Prostate gland (tissue), 2 donors: ENCODE data around the gene FBXO33. TPM values are rescaled to one million over a fixed set of nuclear protein-coding genes. Genes with fewer than 3 reads are reported as not detected.

Experiments used
- DNase-seq: peaks from one replicate; pipeline ENCODE4 v3.0.0-alpha.2; 2019; ENCODE audit warnings: low spot score
- H3K27ac ChIP-seq, 2 donors: fragments of 200-600 bp; sonication (generic); 2 replicates each; pipeline ENCODE4 v1.5.1; 2017 to 2019
- H3K27me3 ChIP-seq: fragments of 200-600 bp; sonication (generic); replicated peaks from 2 replicates; pipeline ENCODE4 v1.5.1; 2019; ENCODE audit not compliant: insufficient read depth
- H3K36me3 ChIP-seq, 2 donors: fragments of 200-600 bp; sonication (generic); 1 replicate in 1 of 2; 2 replicates in 1 of 2; pipeline versions ENCODE4 v1.5.1 to v1.8.1; 2017 to 2019
- H3K4me1 ChIP-seq: fragments of 200-600 bp; sonication (generic); replicated peaks from 2 replicates; pipeline ENCODE4 v1.5.1; 2019
- H3K4me3 ChIP-seq, 2 donors: fragments of 200-600 bp; sonication (generic); 2 replicates each; pipeline ENCODE4 v1.5.1; 2017 to 2019
- H3K9me3 ChIP-seq: fragments of 200-600 bp; sonication (generic); 2 replicates; pipeline ENCODE4 v1.5.1; 2017
- POLR2A ChIP-seq: fragments of 450-650 bp; IDR thresholded peaks from one replicate; pipeline ENCODE4 v1.6.1; 2016; ENCODE audit warnings: antibody characterized with exemption, mild to moderate bottlenecking
- POLR2AphosphoS5 ChIP-seq: sonication (generic); formaldehyde crosslinking; IDR thresholded peaks from one replicate; pipeline ENCODE4 v1.6.1; 2017; ENCODE audit warnings: antibody characterized with exemption
- WGBS: methylation state at CpG from one replicate; pipeline ENCODE4 v1.1.5; 2018; 5-methylcytosine and 5-hydroxymethylcytosine counted together
- intact Hi-C: fragments of 100-400 bp; cut with DNase I; formaldehyde crosslinking; loops from one replicate; pipeline ENCODE4 v1.14.2; 2022
- total RNA-seq, 2 donors: library from RNA; depleted of rRNA; stranded (reverse); fragments of >200 nt; gene quantifications; one replicate each; pipeline ENCODE4 v1.1.0, GENCODE V29; 2016
- TF ChIP-seq, protein P1 (sequence below), 4 experiments: fragments of 200-600 bp in 2 of 4; fragments of 450-650 bp in 2 of 4; sonication (generic) in 2 of 4; IDR thresholded peaks; 1 replicate in 3 of 4; 2 replicates in 1 of 4; pipeline ENCODE4 v1.5.1; 2016 to 2019; ENCODE audit warnings: antibody characterized with exemption in 4 of 4, mild to moderate bottlenecking in 2 of 4, moderate library complexity in 2 of 4

FBXO33 gene
- total RNA-seq, 2 donors from 2014 or later, result 15.1 to 17.1 TPM

GRCh38 chr14:39426605-39427004 lies 5.6 kb downstream of the FBXO33 start:
- Histone ChIP-seq H3K27ac (no peak overlapping the region), H3K9me3 (no peaks in the 10 kb centered on the region), H3K4me1 (no peaks in the 10 kb centered on the region), H3K27me3 (no peaks in the 10 kb centered on the region), H3K4me3 (no peak overlapping the region), H3K36me3 (no peaks in the 10 kb centered on the region)
- intact Hi-C loops, result no loop called here
- TF ChIP-seq POLR2A (no peak), POLR2AphosphoS5 (no peak)
- TF ChIP-seq, protein P1, sequence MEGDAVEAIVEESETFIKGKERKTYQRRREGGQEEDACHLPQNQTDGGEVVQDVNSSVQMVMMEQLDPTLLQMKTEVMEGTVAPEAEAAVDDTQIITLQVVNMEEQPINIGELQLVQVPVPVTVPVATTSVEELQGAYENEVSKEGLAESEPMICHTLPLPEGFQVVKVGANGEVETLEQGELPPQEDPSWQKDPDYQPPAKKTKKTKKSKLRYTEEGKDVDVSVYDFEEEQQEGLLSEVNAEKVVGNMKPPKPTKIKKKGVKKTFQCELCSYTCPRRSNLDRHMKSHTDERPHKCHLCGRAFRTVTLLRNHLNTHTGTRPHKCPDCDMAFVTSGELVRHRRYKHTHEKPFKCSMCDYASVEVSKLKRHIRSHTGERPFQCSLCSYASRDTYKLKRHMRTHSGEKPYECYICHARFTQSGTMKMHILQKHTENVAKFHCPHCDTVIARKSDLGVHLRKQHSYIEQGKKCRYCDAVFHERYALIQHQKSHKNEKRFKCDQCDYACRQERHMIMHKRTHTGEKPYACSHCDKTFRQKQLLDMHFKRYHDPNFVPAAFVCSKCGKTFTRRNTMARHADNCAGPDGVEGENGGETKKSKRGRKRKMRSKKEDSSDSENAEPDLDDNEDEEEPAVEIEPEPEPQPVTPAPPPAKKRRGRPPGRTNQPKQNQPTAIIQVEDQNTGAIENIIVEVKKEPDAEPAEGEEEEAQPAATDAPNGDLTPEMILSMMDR (IDR thresholded peaks at IDR 0.05), result peak in 2 of 4 experiments; percentile 11 to 26
- 39% methylated on average over 7 of the region's 7 CpGs for WGBS
- DNase-seq, result no peak

- 78% methylated on average over 3 of the region's 3 CpGs for WGBS
- TF ChIP-seq, protein P1 (IDR thresholded peaks at IDR 0.05), result no peak
- TF ChIP-seq POLR2AphosphoS5 (no peak), POLR2A (no peak)
- no peaks in the 10 kb centered on the region for H3K4me1 ChIP-seq
- H3K27ac ChIP-seq, result no peak overlapping the region
- intact Hi-C loops, result no loop called here
- H3K36me3 ChIP-seq, result no peaks in the 10 kb centered on the region
- H3K27me3 ChIP-seq, result no peaks in the 10 kb centered on the region
- no peaks in the 10 kb centered on the region for H3K9me3 ChIP-seq
- H3K4me3 ChIP-seq, result no peak overlapping the region
- no peak for DNase-seq
Observed at GRCh38 chr14:39425947-39426346, 6.3 kb downstream of the FBXO33 start.

- 64% methylated on average over 3 of the region's 3 CpGs for WGBS
- no peak overlapping the region for H3K4me3 ChIP-seq
- no peaks in the 10 kb centered on the region for H3K27me3 ChIP-seq
- H3K36me3 ChIP-seq, result no peaks in the 10 kb centered on the region
- no peak for DNase-seq
- intact Hi-C loops, result no loop called here
- H3K9me3 ChIP-seq, result no peaks in the 10 kb centered on the region
- H3K4me1 ChIP-seq, result no peaks in the 10 kb centered on the region
- H3K27ac ChIP-seq, result no peak overlapping the region
- TF ChIP-seq POLR2AphosphoS5 (no peak), POLR2A (no peak)
- TF ChIP-seq, protein P1 (IDR thresholded peaks at IDR 0.05), result no peak
Observed at GRCh38 chr14:39423793-39424192, 8.4 kb downstream of the FBXO33 start.

- no peaks in the 10 kb centered on the region for H3K36me3 ChIP-seq
- H3K27me3 ChIP-seq, result no peaks in the 10 kb centered on the region
- H3K27ac ChIP-seq, result no peak overlapping the region
- H3K9me3 ChIP-seq, result no peaks in the 10 kb centered on the region
- no peak for DNase-seq
- no peak for TF ChIP-seq POLR2AphosphoS5
- TF ChIP-seq, protein P1 (IDR thresholded peaks at IDR 0.05), result no peak
- TF ChIP-seq POLR2A, result no peak
- no peak overlapping the region for H3K4me3 ChIP-seq
- intact Hi-C loops, result no loop called here
- H3K4me1 ChIP-seq, result no peaks in the 10 kb centered on the region
Observed at GRCh38 chr14:39422243-39422642, 10.0 kb downstream of the FBXO33 start.

GRCh38 chr14:39419272-39419671 lies 13.0 kb downstream of the FBXO33 start:
- TF ChIP-seq, protein P1 (IDR thresholded peaks at IDR 0.05), result no peak
- no peak for TF ChIP-seq POLR2AphosphoS5
- TF ChIP-seq POLR2A, result no peak
- WGBS, result 95% methylated on average over 1 of the region's 1 CpG
- Histone ChIP-seq H3K36me3 (no peaks in the 10 kb centered on the region), H3K9me3 (no peaks in the 10 kb centered on the region), H3K27me3 (no peaks in the 10 kb centered on the region), H3K27ac (no peak overlapping the region), H3K4me1 (no peaks in the 10 kb centered on the region), H3K4me3 (no peak overlapping the region)
- intact Hi-C loops, result no loop called here
- no peak for DNase-seq
